Fibroblast of upper back skin (primary cell): ENCODE data around the gene CDC14B.
"Not testable (repeated sequence)": the region's sequence is repeated elsewhere in the genome, so short reads cannot be mapped to it uniquely, and the experiment has no call there.

Experiments used
- DNase-seq: peaks from one replicate; pipeline ENCODE4 v3.0.0-alpha.2; 2013

CDC14B gene

GRCh38 chr9:96585426-96585825 lies 34.2 kb downstream of the CDC14B start:
- peak; percentile 23 for DNase-seq

GRCh38 chr9:96582199-96582598 lies 37.4 kb downstream of the CDC14B start:
- DNase-seq: not testable (repeated sequence)

GRCh38 chr9:96581786-96582185 lies 37.9 kb downstream of the CDC14B start:
- no peak for DNase-seq

- no peak for DNase-seq
Observed at GRCh38 chr9:96581301-96581700, 38.3 kb downstream of the CDC14B start.

GRCh38 chr9:96574931-96575351 lies 44.7 kb downstream of the CDC14B start:
- no peak for DNase-seq

- DNase-seq: no peak
Observed at GRCh38 chr9:96574455-96574854, 45.2 kb downstream of the CDC14B start.

GRCh38 chr9:96567203-96567700 lies 52.4 kb downstream of the CDC14B start:
- DNase-seq: no peak

- DNase-seq: peak; percentile 42
Observed at GRCh38 chr9:96566498-96567202, 53.0 kb downstream of the CDC14B start.

- DNase-seq: peak; percentile 50
Observed at GRCh38 chr9:96565671-96566497, 53.8 kb downstream of the CDC14B start.

GRCh38 chr9:96564217-96564616 lies 55.4 kb downstream of the CDC14B start:
- no peak for DNase-seq

- no peak for DNase-seq
Observed at GRCh38 chr9:96559339-96559943, 60.2 kb downstream of the CDC14B start.

GRCh38 chr9:96557921-96558320 lies 61.7 kb downstream of the CDC14B start:
- no peak for DNase-seq

GRCh38 chr9:96556701-96557461 lies 62.8 kb downstream of the CDC14B start:
- peak; percentile 25 for DNase-seq

GRCh38 chr9:96555567-96556386 lies 63.9 kb downstream of the CDC14B start:
- DNase-seq: peak; percentile 72

- peak; percentile 50 for DNase-seq
Observed at GRCh38 chr9:96554801-96555566, 64.7 kb downstream of the CDC14B start.

- peak; percentile 78 for DNase-seq
Observed at GRCh38 chr9:96554326-96554725, 65.3 kb downstream of the CDC14B start.

- peak; percentile 85 for DNase-seq
Observed at GRCh38 chr9:96553070-96553469, 66.6 kb downstream of the CDC14B start.

GRCh38 chr9:96551403-96551802 lies 68.2 kb downstream of the CDC14B start:
- DNase-seq: no peak

- no peak for DNase-seq
Observed at GRCh38 chr9:96550659-96551058, 69.0 kb downstream of the CDC14B start.

- not testable (repeated sequence) for DNase-seq
Observed at GRCh38 chr9:96543131-96543530, 76.5 kb downstream of the CDC14B start.

- DNase-seq: no peak
Observed at GRCh38 chr9:96540106-96540505, 79.5 kb downstream of the CDC14B start.
